Stimulated activated CD4-positive, alpha-beta T cell treated with anti-CD3 and anti-CD28 coated beads, Interleukin-12 subunit alpha, Interleukin-12 subunit beta, amount 100 ng/mL, for 24 hours (primary cell): Measurements from ENCODE around the gene MRM2.
"Not testable (repeated sequence)": the region's sequence is repeated elsewhere in the genome, so short reads cannot be mapped to it uniquely, and the experiment has no call there.

Source experiments
- DNase-seq, 2 experiments: peaks; one replicate each; pipeline ENCODE4 v3.0.0-alpha.2; 2020; ENCODE audit warnings: low read depth in 2 of 2

MRM2 gene

GRCh38 chr7:2241580-2242540, at the start of gene MRM2, which contains the start of gene NUDT1:
MRM2 (minus strand) TSS chr7:2242205; CDS start chr7:2242169, 36 bp downstream.
NUDT1 (plus strand) TSS chr7:2242226; CDS start chr7:2244575, 2,349 bp downstream.
- peak; percentile 51 to 63 for DNase-seq

GRCh38 chr7:2290877-2291276, 48.9 kb upstream of the MRM2 start:
- DNase-seq: no peak

GRCh38 chr7:2289621-2290020, 47.6 kb upstream of the MRM2 start:
- DNase-seq: no peak

- DNase-seq: no peak
Measured at GRCh38 chr7:2289111-2289586, 47.1 kb upstream of the MRM2 start.

GRCh38 chr7:2288503-2288902, 46.5 kb upstream of the MRM2 start:
- no peak for DNase-seq

GRCh38 chr7:2287745-2288144, 45.7 kb upstream of the MRM2 start:
- DNase-seq: no peak

- no peak for DNase-seq
Measured at GRCh38 chr7:2283074-2283473, 41.1 kb upstream of the MRM2 start.

GRCh38 chr7:2282185-2282751, 40.3 kb upstream of the MRM2 start:
- DNase-seq: no peak

- DNase-seq: no peak
Measured at GRCh38 chr7:2281541-2281940, 39.5 kb upstream of the MRM2 start.

- no peak for DNase-seq
Measured at GRCh38 chr7:2280424-2280823, 38.4 kb upstream of the MRM2 start.

- DNase-seq: no peak
Measured at GRCh38 chr7:2279896-2280295, 37.9 kb upstream of the MRM2 start.

- DNase-seq: no peak
Measured at GRCh38 chr7:2278026-2278425, 36.0 kb upstream of the MRM2 start.

- DNase-seq: no peak
Measured at GRCh38 chr7:2276107-2276506, 34.1 kb upstream of the MRM2 start.

GRCh38 chr7:2275101-2275500, 33.1 kb upstream of the MRM2 start:
- DNase-seq: no peak

- DNase-seq: no peak
Measured at GRCh38 chr7:2274666-2275065, 32.7 kb upstream of the MRM2 start.

- no peak for DNase-seq
Measured at GRCh38 chr7:2273866-2274265, 31.9 kb upstream of the MRM2 start.

- DNase-seq: no peak
Measured at GRCh38 chr7:2272031-2272430, 30.0 kb upstream of the MRM2 start.

- no peak for DNase-seq
Measured at GRCh38 chr7:2271273-2272026, 29.4 kb upstream of the MRM2 start.

- no peak for DNase-seq
Measured at GRCh38 chr7:2270495-2270894, 28.5 kb upstream of the MRM2 start.

- DNase-seq: no peak
Measured at GRCh38 chr7:2269991-2270460, 28.0 kb upstream of the MRM2 start.

GRCh38 chr7:2269089-2269990, 27.3 kb upstream of the MRM2 start:
- DNase-seq: not testable (repeated sequence)
